HCT116 (cell line): ENCODE results near the gene HPS1.

ENCODE experiments used
- CEBPB ChIP-seq: IDR thresholded peaks from 2 replicates; pipeline ENCODE4 v1.6.1; 2012; ENCODE audit warnings: low read depth
- CTCF ChIP-seq, 3 experiments: fragments of 200-600 bp in 1 of 3; sonication (generic) in 1 of 3; IDR thresholded peaks in 2 of 3; conservative IDR thresholded peaks in 1 of 3; 2 replicates each; pipeline ENCODE4 v1.5.1; 2012 to 2017; ENCODE audit warnings: low read depth in 2 of 3, low read length in 2 of 3, antibody characterized with exemption in 1 of 3, borderline replicate concordance in 1 of 3, control low read depth in 1 of 3, mild to moderate bottlenecking in 1 of 3, mixed read lengths in 1 of 3, mixed run types in 1 of 3, moderate library complexity in 1 of 3; ENCODE audit not compliant: insufficient read depth in 1 of 3
- EZH2 ChIP-seq: fragments of 200-600 bp; sonication (generic); IDR thresholded peaks from 2 replicates; pipeline ENCODE4 v1.6.1; 2017; ENCODE audit warnings: antibody characterized with exemption, mixed run types
- EZH2phosphoT487 ChIP-seq: fragments of 200-600 bp; IDR thresholded peaks from 2 replicates; pipeline ENCODE4 v1.6.1; 2018; ENCODE audit warnings: antibody characterized with exemption, borderline replicate concordance
- JUND ChIP-seq: IDR thresholded peaks from 2 replicates; pipeline ENCODE4 v1.6.1; 2012
- MAX ChIP-seq: IDR thresholded peaks from 2 replicates; pipeline ENCODE4 v1.6.1; 2012
- POLR2A ChIP-seq: IDR thresholded peaks from 2 replicates; pipeline ENCODE4 v1.7.0; 2011; ENCODE audit warnings: borderline replicate concordance; ENCODE audit not compliant: insufficient read depth, insufficient read length; ENCODE audit errors: extremely low read depth
- SP1 ChIP-seq: IDR thresholded peaks from 2 replicates; pipeline ENCODE4 v1.6.1; 2012; ENCODE audit warnings: low read depth
- SRF ChIP-seq: IDR thresholded peaks from 2 replicates; pipeline ENCODE4 v1.6.1; 2012; ENCODE audit warnings: low read depth
- TCF7L2 ChIP-seq: IDR thresholded peaks from 2 replicates; pipeline ENCODE4 v1.7.0; 2011; ENCODE audit warnings: borderline replicate concordance, inconsistent platforms; ENCODE audit not compliant: insufficient read depth, insufficient read length; ENCODE audit errors: extremely low read depth
- YY1 ChIP-seq: IDR thresholded peaks from 2 replicates; pipeline ENCODE4 v1.6.1; 2011; ENCODE audit warnings: low read length, low read depth, moderate library complexity, mild to moderate bottlenecking; ENCODE audit not compliant: insufficient replicate concordance; ENCODE audit errors: extremely low read depth
- ZNF274 ChIP-seq: fragments of 200-500 bp; sonication (Bioruptor generic); IDR thresholded peaks from 2 replicates; pipeline ENCODE4 v1.6.1; 2014; ENCODE audit warnings: mild to moderate bottlenecking, low read depth, low read length, inconsistent platforms

- TF ChIP-seq CTCF (IDR thresholded peaks at IDR 0.05 in 2 of 3, conservative IDR thresholded peaks at IDR 0.05 in 1 of 3; ENCODE audit: borderline replicate concordance in 1 of 3, insufficient read depth in 1 of 3, low read depth in 2 of 3, low read length in 2 of 3) (no peak), SP1 (no peak), JUND (no peak), ZNF274 (no peak), POLR2A (no peak), MAX (no peak), CEBPB (no peak), SRF (no peak), EZH2 (no peak), EZH2phosphoT487 (no peak), TCF7L2 (no peak), YY1 (no peak)
These were observed 17.2 kb downstream of the HPS1 start for GRCh38 chr10:98429320-98430072.
